Activated gamma-delta T cell (primary cell): ENCODE results near the gene ZMIZ2.
"Not testable (repeated sequence)": the region's sequence is repeated elsewhere in the genome, so short reads cannot be mapped to it uniquely, and the experiment has no call there.

Source experiments
- DNase-seq: peaks from one replicate; lab custom pipeline; 2025; lab: John Stamatoyannopoulos, UW
- total RNA-seq, 2 donors: gene quantifications; one replicate each; lab custom pipeline; 2026; lab: John Stamatoyannopoulos, UW

ZMIZ2 gene, protein sequence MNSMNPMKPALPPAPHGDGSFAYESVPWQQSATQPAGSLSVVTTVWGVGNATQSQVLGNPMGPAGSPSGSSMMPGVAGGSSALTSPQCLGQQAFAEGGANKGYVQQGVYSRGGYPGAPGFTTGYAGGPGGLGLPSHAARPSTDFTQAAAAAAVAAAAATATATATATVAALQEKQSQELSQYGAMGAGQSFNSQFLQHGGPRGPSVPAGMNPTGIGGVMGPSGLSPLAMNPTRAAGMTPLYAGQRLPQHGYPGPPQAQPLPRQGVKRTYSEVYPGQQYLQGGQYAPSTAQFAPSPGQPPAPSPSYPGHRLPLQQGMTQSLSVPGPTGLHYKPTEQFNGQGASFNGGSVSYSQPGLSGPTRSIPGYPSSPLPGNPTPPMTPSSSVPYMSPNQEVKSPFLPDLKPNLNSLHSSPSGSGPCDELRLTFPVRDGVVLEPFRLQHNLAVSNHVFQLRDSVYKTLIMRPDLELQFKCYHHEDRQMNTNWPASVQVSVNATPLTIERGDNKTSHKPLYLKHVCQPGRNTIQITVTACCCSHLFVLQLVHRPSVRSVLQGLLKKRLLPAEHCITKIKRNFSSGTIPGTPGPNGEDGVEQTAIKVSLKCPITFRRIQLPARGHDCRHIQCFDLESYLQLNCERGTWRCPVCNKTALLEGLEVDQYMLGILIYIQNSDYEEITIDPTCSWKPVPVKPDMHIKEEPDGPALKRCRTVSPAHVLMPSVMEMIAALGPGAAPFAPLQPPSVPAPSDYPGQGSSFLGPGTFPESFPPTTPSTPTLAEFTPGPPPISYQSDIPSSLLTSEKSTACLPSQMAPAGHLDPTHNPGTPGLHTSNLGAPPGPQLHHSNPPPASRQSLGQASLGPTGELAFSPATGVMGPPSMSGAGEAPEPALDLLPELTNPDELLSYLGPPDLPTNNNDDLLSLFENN
- total RNA-seq = 63.6 to 69.6 reads per million in 2 donors

DNA sequence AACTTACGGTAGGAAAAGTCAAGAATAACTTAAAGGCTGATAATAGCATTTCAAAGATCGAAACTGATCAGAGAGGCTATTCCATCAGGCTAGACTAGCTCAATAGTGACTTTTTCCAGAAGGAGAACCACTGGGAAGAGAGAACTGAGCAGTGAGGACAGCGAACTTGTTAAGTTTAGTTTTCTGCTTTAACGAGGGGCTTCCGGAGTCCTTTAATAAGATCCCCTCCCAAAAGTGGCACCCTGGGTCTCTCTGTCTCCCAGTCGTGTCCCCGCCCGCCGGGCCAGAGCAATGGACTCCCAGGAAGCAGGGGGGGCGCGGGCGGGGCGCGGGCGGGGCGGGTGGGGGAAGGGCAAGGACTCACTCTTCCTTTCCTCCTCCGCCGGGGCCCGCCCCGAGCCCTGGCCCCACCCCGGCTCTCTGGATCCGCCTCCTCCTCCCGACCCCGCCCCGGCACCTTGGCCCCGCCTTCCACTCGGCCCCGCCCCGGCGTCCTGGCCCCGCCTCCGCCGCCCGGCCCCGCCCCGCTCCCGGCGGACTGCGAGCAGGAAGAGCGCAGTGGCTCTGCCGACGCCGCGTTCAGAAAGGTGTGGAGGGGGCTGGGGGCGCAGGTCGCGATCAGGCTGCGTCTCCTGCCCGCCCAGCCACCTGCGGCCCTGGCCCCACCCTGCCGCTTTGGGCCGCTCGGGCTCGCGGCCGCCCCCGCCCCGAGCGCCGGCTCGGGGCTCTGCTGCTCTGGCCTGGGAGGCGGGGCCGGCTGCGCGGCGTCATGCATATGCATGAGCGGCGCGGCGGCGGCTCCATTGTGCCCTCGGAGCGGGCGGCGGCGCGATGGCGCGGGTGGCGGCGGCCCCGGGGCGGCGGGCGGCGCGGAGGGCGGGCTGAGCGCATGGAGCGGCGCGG lies at the start of gene ZMIZ2:
TSS of gene ZMIZ2 (plus strand) at position 803 of the 903 bp plus-strand sequence. CDS start 7,403 bp downstream, outside the sequence.
- DNase-seq = peak; percentile 86

DNA sequence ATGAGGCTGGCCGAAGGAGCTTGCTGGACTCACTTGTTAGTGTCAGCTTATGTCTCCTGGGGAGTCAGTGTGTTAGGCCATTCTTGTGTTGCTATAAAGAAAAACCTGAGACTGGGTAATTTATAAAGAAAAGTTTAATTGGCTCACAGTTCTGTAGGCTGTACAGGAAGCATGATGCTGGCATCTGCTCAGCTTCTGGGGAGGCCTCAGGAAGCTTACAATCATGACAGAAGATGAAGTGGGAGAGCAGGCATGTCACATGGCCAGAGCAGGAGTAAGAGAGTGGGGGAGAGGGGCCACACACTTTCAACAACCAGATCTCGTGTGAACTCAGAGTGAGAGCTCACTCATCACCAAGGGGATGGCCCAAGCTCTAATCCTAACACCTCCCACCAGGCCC lies 49.0 kb upstream of the ZMIZ2 start:
- not testable (repeated sequence) for DNase-seq

DNA sequence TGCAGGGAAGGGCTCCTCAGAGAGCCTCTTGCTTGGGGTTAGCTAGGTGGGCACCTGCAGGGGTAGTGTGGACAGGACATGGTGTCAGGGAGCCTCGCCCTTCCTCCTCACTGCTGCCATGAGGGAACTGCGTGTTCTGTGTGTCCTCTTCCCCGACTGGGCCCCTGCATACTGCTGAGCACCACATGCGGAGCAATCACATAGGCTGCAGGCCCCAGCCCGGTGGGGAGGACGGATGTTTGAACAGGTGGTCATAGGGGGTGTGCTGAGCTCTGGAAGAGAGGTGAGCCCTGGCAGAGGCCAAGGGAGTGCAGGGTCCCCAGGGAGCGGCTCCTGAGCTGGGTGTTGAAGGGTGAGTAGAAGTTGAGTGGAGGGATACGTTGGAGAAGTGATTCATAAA lies 48.3 kb upstream of the ZMIZ2 start:
- DNase-seq = no peak

DNA sequence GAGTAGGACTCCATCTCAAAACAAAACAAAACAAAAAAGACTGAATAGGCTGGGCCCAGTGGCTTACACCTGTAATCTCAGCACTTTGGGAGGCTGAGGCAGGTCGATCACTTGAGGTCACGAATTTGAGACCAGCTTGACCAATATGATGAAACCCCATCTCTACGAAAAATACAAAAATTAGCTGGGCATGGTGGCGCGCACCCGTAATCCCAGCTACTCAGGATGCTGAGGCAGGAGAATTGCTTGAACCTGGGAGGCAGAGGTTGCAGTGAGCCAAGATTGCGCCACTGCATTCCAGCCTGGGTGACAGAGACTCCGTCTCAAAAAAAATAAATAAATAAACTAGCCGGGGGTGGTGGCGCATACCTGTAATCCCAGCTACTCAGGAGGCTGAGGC lies 45.3 kb upstream of the ZMIZ2 start:
- not testable (repeated sequence) for DNase-seq

DNA sequence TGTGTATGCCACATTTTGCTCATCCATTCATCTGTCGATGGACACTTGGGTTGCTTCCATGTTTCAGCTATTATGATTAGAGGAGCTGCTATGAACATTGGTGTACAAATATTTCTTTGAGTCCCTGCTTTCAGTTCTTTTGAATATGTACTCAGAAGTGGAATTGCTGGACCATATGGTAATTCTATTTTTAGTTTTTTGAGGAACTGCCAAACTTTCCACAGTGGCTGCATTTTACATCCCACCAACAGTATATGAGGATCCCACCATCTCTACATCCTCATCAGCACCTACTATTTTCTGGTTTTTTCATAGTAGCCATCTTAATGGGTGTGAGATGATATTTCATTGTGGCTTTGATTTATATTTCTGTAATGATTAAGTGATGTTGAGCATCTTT lies 44.7 kb upstream of the ZMIZ2 start:
- no peak for DNase-seq

DNA sequence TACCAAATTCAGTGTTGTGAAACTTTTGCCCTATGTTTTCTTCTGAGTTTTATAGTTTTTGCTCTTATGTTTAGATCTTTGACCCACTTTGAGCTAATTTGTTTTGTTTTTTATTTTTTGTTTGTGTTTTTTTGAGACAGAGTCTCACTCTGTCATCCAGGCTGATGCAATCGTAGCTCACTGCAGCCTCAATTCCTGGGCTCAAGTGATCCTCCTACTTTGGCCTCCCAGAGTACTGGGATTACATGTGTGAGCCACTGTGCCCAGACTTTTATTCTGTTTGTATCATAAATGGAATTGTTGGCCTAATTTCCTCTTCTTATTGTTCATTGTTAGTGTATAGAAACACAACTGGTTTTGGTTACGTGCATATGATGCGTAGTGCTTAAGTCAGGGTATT lies 43.2 kb upstream of the ZMIZ2 start:
- no peak for DNase-seq

DNA sequence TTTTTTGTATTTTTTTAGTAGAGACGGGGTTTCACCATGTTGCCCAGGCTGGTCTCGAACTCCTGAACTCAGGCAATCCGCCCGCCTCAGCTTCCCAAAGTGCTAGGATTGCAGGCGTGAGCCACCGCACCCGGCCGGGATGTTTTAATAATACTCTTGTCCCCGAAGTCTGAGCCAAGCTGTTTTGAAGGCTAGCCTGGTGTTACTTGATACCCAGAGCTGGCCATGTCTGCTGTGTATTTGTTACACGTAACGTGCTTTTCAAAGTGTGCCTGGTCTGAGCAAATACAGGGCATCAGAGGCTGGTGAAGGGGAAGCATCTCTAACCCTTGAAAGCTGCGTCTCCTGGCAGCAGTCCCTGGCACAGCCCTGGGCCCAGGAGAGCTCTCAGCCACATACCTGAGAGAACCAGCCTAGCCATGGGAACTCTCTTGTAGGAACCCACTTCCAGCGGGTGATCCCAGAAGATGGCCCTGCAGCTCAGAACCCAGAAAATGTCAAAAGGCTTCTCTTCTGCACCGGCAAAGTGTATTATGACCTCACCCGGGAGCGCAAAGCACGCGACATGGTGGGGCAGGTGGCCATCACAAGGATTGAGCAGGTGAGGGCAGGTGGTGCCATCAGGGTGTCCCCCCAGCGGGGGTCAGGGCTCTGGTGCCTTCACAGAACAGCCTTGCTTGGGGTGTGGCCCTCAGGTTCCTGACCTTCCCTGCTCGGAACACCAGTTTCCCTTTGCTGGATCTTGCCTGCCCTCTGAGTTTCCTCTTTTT lies 41.7 kb upstream of the ZMIZ2 start:
- no peak for DNase-seq

DNA sequence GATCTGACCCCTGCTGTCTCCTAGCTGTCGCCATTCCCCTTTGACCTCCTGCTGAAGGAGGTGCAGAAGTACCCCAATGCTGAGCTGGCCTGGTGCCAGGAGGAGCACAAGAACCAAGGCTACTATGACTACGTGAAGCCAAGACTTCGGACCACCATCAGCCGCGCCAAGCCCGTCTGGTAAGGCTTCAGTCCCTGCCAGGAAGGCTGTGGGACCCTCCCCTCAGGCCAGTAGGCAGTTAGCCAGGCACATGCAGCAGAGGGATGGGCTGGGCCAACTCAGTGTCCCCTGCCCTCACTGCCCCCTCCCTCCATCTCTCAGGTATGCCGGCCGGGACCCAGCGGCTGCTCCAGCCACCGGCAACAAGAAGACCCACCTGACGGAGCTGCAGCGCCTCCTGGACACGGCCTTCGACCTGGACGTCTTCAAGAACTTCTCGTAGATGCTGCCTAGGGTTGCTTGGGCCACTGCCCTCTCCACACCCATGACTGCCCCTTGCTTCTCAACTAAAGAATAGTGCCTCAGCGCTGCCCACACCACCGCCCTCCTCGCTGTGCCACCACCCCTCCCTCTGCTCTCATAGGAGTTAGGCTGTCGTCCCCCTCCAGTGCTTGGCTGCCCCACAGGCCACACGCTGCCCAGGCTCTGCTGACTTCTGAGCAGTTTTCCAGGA lies 41.0 kb upstream of the ZMIZ2 start:
- no peak for DNase-seq

DNA sequence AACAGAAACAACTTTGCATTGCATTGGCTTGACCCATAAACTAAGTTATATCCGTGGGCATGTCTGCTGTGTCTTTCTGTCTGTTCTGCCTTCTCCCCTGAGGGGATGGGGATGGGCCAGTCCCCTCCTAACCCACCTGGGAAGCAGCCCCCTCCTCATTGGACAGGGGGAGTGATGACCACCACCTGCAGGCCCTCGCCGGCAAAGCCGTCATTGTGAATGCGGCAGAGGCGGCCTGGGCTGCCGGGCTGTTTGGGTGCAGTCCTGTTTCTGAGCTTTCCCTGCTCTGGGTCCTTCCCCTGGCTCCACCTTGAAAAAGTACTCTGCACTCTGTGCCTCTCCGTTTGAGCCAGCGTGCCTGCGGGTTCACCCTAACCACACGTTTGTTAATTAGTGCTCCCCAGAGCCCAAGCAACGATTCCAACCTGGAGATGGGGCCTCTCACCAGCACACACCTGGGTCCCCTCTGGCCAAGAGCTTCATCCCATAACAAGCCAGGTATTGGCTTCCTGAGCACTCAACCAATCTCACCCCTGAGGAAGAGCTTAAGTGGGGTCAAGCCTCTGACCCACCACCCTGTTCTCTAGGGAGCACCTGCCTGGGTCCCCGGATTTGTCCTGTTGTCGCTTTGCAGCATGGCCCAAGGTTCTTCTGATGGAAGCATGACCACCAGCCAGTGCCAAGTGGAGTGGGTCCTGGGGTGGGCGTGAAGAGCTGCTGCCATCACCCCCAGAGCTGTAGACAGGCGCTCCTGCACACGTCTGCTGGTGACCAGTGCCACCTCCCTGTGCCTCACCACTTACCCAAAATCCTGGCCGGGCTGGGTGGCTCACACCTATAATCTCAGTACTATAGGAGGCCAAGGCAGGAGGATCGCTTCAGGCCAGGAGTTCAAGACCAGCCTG lies 39.4 kb upstream of the ZMIZ2 start:
- no peak for DNase-seq

DNA sequence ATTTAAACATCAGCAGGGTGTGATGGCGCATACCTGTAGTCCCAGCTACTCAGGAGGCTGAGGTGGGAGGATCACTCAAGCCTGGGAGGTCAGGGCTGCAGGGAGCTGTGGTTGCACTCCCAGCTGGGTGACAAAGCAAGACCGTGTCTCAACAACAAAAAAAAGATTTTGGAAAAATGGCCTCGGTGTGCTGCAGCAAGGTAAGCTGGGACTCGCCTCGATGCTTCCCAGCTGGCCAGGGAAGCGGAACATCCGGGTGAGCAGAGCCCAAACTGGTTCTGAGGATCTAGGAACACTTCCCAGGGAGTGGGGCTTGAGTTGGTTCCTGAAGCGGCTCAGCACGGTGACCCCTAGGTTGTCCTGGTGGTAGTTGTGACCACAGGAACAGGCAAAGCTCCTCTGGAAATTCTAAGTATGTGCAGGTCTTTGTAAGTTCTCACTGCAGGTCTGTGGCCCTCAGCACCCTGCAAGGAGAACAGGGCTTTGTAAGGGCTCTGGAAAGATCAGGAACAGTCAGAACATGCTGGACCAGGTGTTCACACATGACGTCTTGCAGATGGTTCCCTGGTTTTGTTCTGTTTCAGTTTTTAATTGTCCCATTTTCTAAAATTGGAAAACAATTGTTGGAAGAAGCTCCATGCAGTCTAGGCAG lies 38.6 kb upstream of the ZMIZ2 start:
- no peak for DNase-seq

DNA sequence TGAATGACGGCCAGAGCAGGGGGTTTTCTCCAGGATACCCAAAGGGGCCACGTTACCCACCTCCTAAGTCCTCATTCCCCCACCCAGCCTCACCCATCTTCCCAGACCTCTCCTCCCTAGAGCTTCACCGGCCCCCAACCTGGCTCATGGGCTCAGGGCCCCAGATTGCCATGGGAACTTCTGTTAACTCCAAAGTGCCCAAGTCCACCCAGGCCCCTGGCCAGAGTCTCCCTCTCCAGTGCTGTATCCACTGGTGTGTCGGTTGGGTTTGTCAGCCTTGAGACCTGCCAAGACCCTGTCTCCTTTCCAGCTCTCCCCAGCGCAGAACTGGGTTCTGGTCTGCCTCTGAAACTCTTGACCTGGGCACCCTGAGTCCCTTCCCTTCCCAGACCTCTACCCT lies 37.1 kb upstream of the ZMIZ2 start:
- DNase-seq = no peak

DNA sequence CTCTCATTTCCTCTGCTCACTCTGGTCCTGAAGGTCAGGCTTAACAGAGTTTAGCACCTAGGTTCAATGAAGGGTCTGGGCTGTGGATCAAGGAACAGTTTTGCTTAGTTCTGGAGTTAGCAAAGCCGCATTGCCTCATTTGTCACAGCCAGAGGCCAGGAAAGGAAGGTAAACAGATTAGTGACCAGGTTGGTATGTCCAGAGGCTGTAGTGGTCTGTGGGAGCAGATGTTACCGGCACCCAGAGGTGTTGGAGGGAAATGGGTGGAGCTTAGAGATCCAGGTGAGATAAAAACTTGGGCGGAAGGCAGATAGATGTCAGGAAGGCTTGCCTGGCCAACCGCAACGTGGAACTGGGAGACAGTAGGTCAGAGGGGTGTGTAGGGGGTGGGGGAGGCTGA lies 36.6 kb upstream of the ZMIZ2 start:
- DNase-seq = no peak

DNA sequence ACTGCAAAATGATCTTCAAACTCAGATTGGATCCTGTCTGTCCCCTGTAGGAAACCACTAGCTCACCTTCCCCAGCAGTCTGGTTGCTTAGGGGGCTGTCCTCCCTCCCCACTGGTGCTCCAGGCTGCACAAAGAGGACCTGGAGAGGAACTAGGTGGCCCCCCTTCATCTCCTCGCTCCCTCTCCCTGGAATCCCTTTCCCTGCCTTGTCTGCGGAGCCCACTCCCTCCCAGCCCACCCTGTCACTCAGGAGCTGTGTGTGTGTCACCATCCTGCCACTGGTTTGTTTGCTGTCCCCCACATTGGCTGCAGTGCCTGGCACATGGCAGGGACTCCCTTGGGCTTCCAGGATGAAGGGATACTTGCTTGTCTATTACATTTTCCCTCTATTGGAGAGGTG lies 35.5 kb upstream of the ZMIZ2 start:
- DNase-seq = no peak

DNA sequence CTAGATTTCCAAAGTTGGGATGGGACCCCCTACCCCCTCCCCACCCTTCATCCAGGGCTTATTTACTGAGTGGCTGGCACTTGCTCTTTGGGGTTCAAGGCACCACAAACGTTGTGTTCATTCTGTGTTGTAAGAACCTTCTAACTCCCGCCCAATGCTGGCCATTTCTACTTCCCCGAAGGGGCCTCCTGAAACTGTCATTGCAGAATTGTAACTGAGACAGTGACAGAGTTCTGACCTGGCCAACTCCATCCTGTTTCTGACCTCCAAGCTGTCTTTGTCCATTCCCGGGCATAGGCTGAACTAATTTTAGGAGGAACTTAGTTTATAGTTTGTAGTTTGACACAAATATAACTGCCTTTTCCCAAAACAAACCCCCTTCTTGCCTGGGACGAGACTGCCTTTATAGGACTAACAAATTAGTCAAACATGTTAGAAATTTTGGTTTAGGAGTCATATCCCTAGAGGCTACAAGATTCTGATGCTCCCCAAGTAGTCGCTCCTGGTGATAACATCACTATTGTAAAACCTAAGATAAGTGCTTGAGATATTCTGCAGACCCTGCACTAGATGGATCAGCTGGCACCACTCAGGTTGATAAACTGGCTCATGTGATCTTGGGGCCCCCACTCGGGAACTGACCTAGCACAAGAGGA lies 34.8 kb upstream of the ZMIZ2 start:
- DNase-seq = no peak

DNA sequence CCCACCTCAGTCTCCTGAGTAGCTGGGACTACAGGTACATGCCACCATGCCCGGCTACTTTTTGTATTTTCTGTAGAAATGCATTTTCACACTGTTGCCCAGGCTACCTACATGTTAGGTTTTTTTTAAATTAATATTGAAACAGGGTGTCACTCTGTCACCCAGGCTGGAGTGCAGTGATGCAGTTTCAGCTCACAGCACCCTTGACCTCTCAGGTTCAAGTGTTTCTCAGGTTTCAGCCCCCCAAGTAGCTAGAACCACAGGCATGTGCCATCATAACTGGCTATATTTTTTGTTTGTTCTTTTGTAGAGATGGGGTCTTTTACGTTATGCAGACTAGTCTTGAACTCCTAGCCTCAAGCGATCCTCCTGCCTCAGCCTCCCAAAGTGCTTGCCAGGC lies 32.4 kb upstream of the ZMIZ2 start:
- DNase-seq = no peak

DNA sequence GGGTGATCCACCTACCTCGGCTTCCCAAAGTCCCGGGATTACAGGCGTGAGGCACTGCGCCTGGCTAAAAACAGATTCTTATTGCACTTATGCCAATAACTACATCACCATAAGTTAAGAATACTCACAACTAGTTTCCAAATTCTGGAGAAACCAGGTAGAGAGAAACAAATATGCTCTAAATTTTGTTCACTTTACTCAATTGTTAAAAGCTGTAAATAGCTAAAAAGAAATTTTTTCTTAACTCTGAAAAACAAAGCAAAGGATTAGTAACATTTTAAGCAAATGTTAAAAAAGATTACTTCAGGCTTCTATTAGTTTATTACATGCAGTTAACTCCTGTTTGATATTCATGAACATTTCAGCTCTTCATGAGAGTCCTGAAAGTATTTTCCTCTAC lies 28.3 kb upstream of the ZMIZ2 start:
- no peak for DNase-seq

DNA sequence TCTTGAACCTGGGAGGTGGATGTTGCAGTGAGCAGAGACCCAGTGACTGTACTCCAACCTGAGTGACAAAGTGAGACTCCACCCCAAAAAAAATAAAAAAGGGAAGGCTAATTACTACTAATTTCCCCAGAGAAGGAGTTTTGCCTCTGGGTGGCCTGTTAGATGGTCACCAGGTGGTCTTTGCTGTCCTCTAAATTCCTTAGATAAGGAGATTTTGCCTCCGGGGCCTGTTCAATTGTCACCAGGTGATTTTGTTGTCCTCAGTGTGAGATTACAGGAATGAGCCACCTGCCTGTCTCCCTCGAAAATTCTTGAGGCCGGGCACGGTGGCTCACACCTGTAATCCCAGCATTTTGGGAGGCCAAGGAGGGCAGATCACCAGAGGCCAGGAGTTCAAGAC lies 24.4 kb upstream of the ZMIZ2 start:
- DNase-seq = no peak

DNA sequence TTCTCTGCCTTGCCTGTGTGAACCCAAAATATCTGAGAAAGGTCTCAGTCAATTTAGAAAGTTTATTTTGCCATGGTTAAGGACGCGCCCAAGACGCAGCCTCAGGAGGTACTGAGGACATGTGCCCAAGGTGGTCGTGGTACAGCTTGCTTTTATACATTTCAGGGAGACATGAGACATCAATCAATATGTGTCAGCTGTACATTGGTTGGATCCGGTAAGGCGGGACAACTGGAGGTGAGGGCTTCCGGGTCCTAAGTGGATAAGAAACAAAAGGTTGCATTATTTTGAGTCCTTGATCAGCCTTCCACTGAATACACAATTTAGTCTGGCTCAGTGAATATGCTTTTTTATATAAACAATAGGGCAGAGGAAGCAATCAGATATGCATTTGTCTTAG lies 22.4 kb upstream of the ZMIZ2 start:
- not testable (repeated sequence) for DNase-seq
